Cardiac muscle cell (in vitro differentiated cells and primary cell): ENCODE data around the gene PPIP5K2. TPM values are rescaled to one million over a fixed set of nuclear protein-coding genes. Genes with fewer than 3 reads are reported as not detected.
"Not testable (repeated sequence)": the region's sequence is repeated elsewhere in the genome, so short reads cannot be mapped to it uniquely, and the experiment has no call there.

Experiments used
- DNase-seq, 2 donors: peaks; one replicate each; pipeline versions ENCODE4 v3.0.0 to v3.0.0-alpha.2; 2010 to 2017; ENCODE audit warnings: low read depth in 1 of 2, low spot score in 1 of 2
- H3K27ac ChIP-seq: fragments of 200-600 bp; sonication (generic); 2 replicates; pipeline ENCODE4 v1.5.1; 2016
- H3K27me3 ChIP-seq: fragments of 200-600 bp; sonication (generic); 2 replicates; pipeline ENCODE4 v1.6.0; 2016; ENCODE audit warnings: control low read depth
- H3K36me3 ChIP-seq: fragments of 200-600 bp; sonication (generic); 2 replicates; pipeline ENCODE4 v1.5.1; 2016; ENCODE audit warnings: control low read depth
- H3K4me1 ChIP-seq: fragments of 200-600 bp; sonication (generic); 2 replicates; pipeline ENCODE4 v1.8.1; 2017; ENCODE audit warnings: low read depth, mild to moderate bottlenecking, mixed run types
- H3K4me3 ChIP-seq: fragments of 200-600 bp; sonication (generic); 2 replicates; pipeline ENCODE4 v1.5.1; 2016; ENCODE audit warnings: mild to moderate bottlenecking
- H3K9me3 ChIP-seq: fragments of 200-600 bp; sonication (generic); 2 replicates; pipeline ENCODE4 v1.5.1; 2017; ENCODE audit warnings: low read depth, mild to moderate bottlenecking, control low read depth
- polyA plus RNA-seq: library from polyadenylated mRNA; unstranded; fragments of >200 nt; fragmentation: Nextera tagmentation; extraction: Ambion mirVana; gene quantifications from 2 replicates; pipeline ENCODE4 v1.2.1, GENCODE V29; 2016
- total RNA-seq: library from RNA; depleted of rRNA; stranded (reverse); fragments of >200 nt; gene quantifications from 2 replicates; pipeline ENCODE4 v1.2.3, GENCODE V29; 2016
- TF ChIP-seq, protein P1 (sequence below): IDR thresholded peaks from 2 replicates; pipeline ENCODE4 v1.5.1; 2012; ENCODE audit warnings: low read depth, mild to moderate bottlenecking, low read length

PPIP5K2 gene
- total and polyA plus RNA-seq, 2 experiments from 2014 or later = 27.6 to 28.2 TPM

DNA sequence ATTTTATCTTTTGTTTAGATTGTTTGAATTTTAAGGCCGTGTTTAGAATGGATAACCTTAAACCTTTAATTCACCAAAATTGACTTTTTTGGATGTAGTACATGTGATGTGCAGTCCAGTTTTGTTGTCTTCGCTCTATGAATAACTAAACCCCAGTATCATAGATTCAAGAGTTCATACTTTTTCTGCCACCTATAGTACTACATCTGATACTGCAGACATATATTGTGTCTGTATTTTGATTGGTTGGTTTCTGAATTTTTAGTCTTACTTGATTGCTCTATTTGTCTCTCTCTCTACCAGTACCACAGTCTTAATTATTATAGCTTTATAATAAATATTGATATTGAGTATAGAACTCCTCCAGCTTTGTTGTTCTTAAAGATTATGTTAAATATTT, 58.1 kb downstream of the PPIP5K2 start:
- TF ChIP-seq, protein P1, sequence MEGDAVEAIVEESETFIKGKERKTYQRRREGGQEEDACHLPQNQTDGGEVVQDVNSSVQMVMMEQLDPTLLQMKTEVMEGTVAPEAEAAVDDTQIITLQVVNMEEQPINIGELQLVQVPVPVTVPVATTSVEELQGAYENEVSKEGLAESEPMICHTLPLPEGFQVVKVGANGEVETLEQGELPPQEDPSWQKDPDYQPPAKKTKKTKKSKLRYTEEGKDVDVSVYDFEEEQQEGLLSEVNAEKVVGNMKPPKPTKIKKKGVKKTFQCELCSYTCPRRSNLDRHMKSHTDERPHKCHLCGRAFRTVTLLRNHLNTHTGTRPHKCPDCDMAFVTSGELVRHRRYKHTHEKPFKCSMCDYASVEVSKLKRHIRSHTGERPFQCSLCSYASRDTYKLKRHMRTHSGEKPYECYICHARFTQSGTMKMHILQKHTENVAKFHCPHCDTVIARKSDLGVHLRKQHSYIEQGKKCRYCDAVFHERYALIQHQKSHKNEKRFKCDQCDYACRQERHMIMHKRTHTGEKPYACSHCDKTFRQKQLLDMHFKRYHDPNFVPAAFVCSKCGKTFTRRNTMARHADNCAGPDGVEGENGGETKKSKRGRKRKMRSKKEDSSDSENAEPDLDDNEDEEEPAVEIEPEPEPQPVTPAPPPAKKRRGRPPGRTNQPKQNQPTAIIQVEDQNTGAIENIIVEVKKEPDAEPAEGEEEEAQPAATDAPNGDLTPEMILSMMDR = no peak
- Histone ChIP-seq H3K36me3 (peaks cover 26% of the 10 kb centered on the region), H3K27me3 (no peaks in the 10 kb centered on the region), H3K27ac (no peak overlapping the region), H3K4me1 (no peaks in the 10 kb centered on the region), H3K9me3 (no peaks in the 10 kb centered on the region), H3K4me3 (no peak overlapping the region)
- no peak for DNase-seq

DNA sequence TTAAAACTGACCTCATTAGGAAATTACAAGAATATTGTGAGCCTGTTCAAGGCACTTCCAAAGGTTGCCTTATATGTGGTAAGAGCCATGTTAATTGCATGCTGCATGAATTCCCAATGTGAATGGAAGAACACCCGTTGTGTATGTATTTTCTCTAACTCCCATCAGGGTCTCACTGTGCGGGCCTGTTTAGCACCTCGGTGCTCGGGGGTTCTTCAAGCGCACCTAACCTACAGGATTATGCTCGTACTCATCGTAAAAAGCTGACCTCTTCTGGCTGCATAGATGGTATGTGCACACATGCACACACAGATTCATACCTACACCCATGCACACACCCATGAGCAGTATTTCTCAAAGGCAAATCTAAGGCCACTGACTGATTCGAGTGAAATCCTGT, 66.1 kb downstream of the PPIP5K2 start:
- DNase-seq = no peak
- Histone ChIP-seq H3K36me3 (peaks cover 44% of the 10 kb centered on the region), H3K27ac (no peak overlapping the region), H3K27me3 (no peaks in the 10 kb centered on the region), H3K4me1 (no peaks in the 10 kb centered on the region), H3K4me3 (no peak overlapping the region), H3K9me3 (no peaks in the 10 kb centered on the region)
- TF ChIP-seq, protein P1 = no peak

DNA sequence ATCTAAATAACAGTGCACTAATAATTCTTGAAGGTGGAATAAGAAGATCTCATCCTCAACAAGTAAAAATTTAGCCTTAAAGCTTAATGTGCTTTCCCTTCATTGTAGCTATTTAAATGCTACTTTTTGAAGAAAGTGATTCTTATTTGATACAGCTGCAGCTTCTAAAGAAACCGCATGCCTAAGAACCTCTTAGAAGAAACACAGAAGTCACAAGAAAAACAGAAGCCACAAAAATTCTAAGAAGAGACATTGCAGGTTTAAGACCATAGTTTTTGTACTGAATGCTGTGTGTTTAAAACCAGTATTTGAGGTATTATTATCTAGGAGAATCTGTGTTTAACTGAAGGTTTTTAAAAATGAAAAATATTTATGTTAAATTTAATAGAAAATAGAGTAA, 68.3 kb downstream of the PPIP5K2 start:
- H3K27ac ChIP-seq = no peak overlapping the region
- H3K27me3 ChIP-seq = no peaks in the 10 kb centered on the region
- H3K4me1 ChIP-seq = no peaks in the 10 kb centered on the region
- TF ChIP-seq, protein P1 = no peak
- H3K4me3 ChIP-seq = no peak overlapping the region
- H3K9me3 ChIP-seq = no peaks in the 10 kb centered on the region
- peaks cover 36% of the 10 kb centered on the region for H3K36me3 ChIP-seq
- DNase-seq = no peak

DNA sequence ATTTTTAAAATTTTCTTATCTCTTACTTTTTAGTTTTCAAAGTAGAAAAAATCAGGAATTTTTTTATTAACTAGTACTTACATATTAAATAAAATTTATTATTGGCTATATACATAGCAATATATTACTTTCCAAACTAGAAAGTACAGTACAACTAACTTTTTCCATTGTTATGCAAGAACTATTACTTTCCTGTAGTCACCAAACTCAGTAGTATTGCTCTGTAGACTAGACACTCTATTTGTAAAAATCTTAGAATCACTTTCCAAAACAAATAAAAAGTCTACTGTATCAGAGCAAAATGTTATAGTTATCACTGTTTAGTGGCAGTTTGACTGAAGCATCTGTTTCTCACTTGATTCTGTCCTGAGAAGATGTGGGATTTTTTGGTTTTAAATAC, 83.1 kb downstream of the PPIP5K2 start:
- Histone ChIP-seq H3K9me3 (no peaks in the 10 kb centered on the region), H3K4me3 (no peak overlapping the region), H3K4me1 (no peaks in the 10 kb centered on the region), H3K36me3 (no peaks in the 10 kb centered on the region), H3K27me3 (no peaks in the 10 kb centered on the region), H3K27ac (no peak overlapping the region)
- DNase-seq = no peak
- TF ChIP-seq, protein P1 = no peak

DNA sequence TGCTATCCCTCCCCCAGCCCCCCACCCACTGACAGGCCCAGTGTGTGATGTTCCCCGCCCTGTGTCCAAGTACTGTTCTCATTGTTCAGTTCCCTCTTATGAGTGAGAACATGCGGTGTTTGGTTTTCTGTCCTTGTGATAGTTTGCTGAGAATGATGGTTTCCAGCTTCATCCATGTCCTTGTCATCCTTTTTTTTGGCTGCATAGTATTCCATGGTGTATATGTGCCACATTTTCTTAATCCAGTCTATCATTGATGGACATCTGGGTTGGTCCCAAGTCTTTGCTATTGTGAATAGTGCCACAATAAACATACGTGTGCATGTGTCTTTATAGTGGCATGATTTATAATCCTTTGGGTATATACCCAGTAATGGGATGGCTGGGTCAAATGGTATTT, 84.9 kb downstream of the PPIP5K2 start:
- DNase-seq, H3K27ac ChIP-seq, H3K4me1 ChIP-seq, H3K4me3 ChIP-seq, H3K36me3 ChIP-seq, H3K27me3 ChIP-seq, H3K9me3 ChIP-seq: not testable (repeated sequence)

DNA sequence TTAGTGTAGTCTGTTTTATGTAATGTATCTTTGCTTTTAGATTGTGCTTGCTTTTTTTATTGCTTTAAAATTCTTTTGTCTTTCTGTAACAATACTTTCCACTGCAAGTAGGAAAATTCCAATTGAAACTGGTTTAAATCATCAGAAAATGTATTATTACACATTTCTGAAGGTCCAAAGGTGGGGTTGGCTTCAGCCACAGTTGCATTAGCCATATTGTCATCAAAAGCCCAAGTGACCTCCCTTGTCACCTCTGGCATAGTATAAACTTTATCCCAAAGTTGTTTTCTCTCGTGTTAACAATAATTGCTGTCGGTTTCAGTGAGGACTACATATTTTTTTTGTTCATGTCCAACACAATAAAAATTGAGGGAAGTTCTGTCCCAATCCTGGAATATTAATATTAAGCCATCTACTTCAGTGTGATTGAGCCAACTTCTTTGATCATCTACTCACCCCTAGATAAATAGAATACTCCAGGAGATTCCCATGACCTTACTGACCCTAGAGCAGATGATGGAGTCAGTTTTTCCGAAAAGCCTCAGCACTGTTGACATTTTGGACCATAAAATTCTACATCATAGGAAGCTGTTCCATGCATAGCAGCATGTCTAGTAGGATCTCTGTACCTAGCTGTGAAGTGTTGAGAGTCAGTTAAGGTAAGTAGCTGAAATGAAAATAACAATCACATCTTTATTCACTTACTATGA, 86.0 kb downstream of the PPIP5K2 start:
- no peak overlapping the region for H3K27ac ChIP-seq
- H3K4me1 ChIP-seq = no peaks in the 10 kb centered on the region
- no peaks in the 10 kb centered on the region for H3K27me3 ChIP-seq
- H3K4me3 ChIP-seq = no peak overlapping the region
- no peaks in the 10 kb centered on the region for H3K36me3 ChIP-seq
- DNase-seq = no peak
- no peaks in the 10 kb centered on the region for H3K9me3 ChIP-seq
- TF ChIP-seq, protein P1 = no peak
